ENCODE data around the gene KISS1R.

KISS1R gene

GRCh38 chr19:947090-947706 lies 30.1 kb downstream of the KISS1R start:
- peaks cover 8% of the 10 kb centered on the region; the same call in 1 of the 2 replicates for H4K20me1 ChIP-seq (ENCODE audit: insufficient read depth, low read length)
- H3K4me3 ChIP-seq (ENCODE audit: low read length), result peak overlapping the region; percentile 73
- peak overlapping the region; percentile 96 for H3K27ac ChIP-seq (ENCODE audit: low read length)
- H3K79me2 ChIP-seq (ENCODE audit: low read length), result peaks cover 59% of the 10 kb centered on the region
- peaks cover 59% of the 10 kb centered on the region for H3K4me1 ChIP-seq (ENCODE audit: low read length)
- H3K36me3 ChIP-seq (replicated peaks; ENCODE audit: low read depth, low read length), result peaks cover 24% of the 10 kb centered on the region
- H3K9me3 ChIP-seq (ENCODE audit: insufficient read depth, low read length), result no peaks in the 10 kb centered on the region
- H3K4me2 ChIP-seq (ENCODE audit: low read length), result peak overlapping the region; percentile 86
- peak overlapping the region; percentile 88 for H3K9ac ChIP-seq (ENCODE audit: low read length)
- H2AFZ ChIP-seq (ENCODE audit: low read depth, low read length), result no peak overlapping the region
- TF ChIP-seq CTCF (IDR thresholded peaks at IDR 0.05; ENCODE audit: low read depth, low read length) (peak; percentile 54), EZH2phosphoT487 (IDR thresholded peaks at IDR 0.05; ENCODE audit: low read depth) (no peak)
- no peaks in the 10 kb centered on the region for H3K27me3 ChIP-seq (ENCODE audit: low read depth, low read length)

DNA sequence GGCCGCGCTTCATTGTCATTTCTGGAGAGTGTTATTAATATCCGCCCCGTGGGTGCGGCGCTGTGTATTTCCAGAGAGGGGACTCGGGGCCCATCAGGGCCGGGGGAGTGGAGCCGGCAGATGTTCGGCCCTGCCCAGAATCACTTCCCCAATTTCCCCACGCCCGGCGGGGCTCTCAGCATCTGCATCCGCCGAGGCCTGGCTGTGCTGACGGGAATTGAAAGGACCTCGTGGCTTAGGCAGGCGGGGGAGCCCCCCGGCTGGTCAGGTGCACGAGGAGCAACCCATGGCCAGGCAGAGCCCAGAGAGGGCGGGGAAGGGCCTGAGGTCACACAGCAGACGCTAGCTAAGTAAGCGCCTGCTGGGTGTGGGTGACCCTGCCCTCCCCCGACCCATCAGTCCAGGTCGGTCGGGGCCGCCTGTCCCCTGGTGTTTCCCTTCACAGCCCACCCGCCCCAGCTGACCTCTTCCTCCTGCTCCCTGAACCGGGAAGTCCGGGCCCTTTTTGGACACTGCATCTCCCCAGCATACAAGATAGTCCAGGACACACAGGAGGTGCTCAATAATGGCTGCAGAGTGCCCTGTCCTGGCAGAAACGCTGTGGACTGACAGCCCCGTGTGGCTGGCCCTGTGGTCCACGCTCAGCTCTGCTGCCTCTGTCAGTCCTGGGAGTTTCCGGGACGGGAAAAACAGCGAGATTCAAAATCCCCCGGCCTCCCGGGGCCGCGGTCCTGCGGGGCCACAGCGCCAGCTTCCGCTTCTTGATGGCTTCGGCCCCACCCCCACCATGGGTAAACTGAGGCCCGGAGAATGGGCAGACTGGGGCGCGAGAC lies 30.8 kb downstream of the KISS1R start:
- H3K9ac ChIP-seq (ENCODE audit: low read length), result peak overlapping the region; percentile 88
- H3K4me2 ChIP-seq (ENCODE audit: low read length), result peak overlapping the region; percentile 86

DNA sequence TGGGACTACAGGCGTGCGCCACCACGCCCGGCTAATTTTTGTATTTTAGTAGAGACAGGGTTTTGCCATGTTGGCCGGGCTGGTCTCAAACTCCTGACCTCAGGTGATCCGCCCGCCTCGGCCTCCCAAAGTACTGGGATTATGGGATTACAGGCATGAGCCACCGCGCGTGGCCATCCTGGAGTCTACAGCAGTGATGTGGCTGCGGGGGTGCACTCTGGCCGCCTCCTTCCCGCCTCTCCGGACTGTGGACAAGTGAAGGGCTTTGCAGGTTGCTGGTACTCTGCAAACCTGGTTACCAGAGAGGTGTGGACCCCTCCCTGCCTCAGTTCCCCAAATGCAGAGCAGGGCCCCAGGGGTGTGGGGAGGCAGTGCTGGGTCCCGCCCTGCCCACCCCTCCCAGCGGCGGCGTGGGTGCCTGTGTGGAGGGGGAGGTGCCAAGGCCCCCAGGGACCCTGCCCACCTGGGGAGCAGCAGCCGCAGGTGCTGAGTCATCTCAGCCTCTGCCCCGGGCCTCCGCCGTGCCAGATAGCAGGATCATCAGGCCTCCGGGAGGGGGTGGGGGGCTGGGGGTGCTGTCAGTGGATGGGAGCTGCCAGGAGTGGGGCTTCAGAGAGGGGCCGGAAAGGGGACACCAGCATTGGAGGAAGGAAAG lies 31.8 kb downstream of the KISS1R start:
- Histone ChIP-seq H4K20me1 (ENCODE audit: insufficient read depth, low read length) (peaks cover 2% of the 10 kb centered on the region; the same call in 1 of the 2 replicates), H3K9me3 (ENCODE audit: insufficient read depth, low read length) (no peaks in the 10 kb centered on the region), H3K27me3 (ENCODE audit: low read depth, low read length) (no peaks in the 10 kb centered on the region), H3K27ac (ENCODE audit: low read length) (peak overlapping the region; percentile 96), H3K4me2 (ENCODE audit: low read length) (peak overlapping the region; percentile 50), H3K4me3 (ENCODE audit: low read length) (peak overlapping the region; percentile 11; the same call in 1 of the 2 replicates), H3K79me2 (ENCODE audit: low read length) (peaks cover 61% of the 10 kb centered on the region), H3K36me3 (replicated peaks; ENCODE audit: low read depth, low read length) (peaks cover 11% of the 10 kb centered on the region), H3K4me1 (ENCODE audit: low read length) (peaks cover 77% of the 10 kb centered on the region), H2AFZ (ENCODE audit: low read depth, low read length) (no peak overlapping the region), H3K9ac (ENCODE audit: low read length) (peak overlapping the region; percentile 21; the same call in 1 of the 2 replicates)
- TF ChIP-seq EZH2phosphoT487 (IDR thresholded peaks at IDR 0.05; ENCODE audit: low read depth) (no peak), CTCF (IDR thresholded peaks at IDR 0.05; ENCODE audit: low read depth, low read length) (no peak)

More for the DNA sequence above, 30.8 kb downstream of the KISS1R start:
- Histone ChIP-seq H3K36me3 (replicated peaks; ENCODE audit: low read depth, low read length) (peaks cover 17% of the 10 kb centered on the region), H3K79me2 (ENCODE audit: low read length) (peaks cover 58% of the 10 kb centered on the region), H3K9me3 (ENCODE audit: insufficient read depth, low read length) (no peaks in the 10 kb centered on the region), H2AFZ (ENCODE audit: low read depth, low read length) (no peak overlapping the region), H3K4me1 (ENCODE audit: low read length) (peaks cover 67% of the 10 kb centered on the region), H4K20me1 (ENCODE audit: insufficient read depth, low read length) (peaks cover 3% of the 10 kb centered on the region; the same call in 1 of the 2 replicates), H3K27me3 (ENCODE audit: low read depth, low read length) (no peaks in the 10 kb centered on the region), H3K27ac (ENCODE audit: low read length) (peak overlapping the region; percentile 96), H3K4me3 (ENCODE audit: low read length) (peak overlapping the region; percentile 73)
- TF ChIP-seq EZH2phosphoT487 (IDR thresholded peaks at IDR 0.05; ENCODE audit: low read depth) (no peak), CTCF (IDR thresholded peaks at IDR 0.05; ENCODE audit: low read depth, low read length) (no peak; the same call in 1 of the 2 replicates)
